ENCODE data around the gene SUPT5H. TPM values are rescaled to one million over a fixed set of nuclear protein-coding genes. Genes with fewer than 3 reads are reported as not detected.

SUPT5H gene
- total and polyA plus RNA-seq, 2 of the 13 experiments (the other 11 are each of a cell fraction or from before 2014, with no cell fraction given): 48.2 to 51.7 TPM

DNA sequence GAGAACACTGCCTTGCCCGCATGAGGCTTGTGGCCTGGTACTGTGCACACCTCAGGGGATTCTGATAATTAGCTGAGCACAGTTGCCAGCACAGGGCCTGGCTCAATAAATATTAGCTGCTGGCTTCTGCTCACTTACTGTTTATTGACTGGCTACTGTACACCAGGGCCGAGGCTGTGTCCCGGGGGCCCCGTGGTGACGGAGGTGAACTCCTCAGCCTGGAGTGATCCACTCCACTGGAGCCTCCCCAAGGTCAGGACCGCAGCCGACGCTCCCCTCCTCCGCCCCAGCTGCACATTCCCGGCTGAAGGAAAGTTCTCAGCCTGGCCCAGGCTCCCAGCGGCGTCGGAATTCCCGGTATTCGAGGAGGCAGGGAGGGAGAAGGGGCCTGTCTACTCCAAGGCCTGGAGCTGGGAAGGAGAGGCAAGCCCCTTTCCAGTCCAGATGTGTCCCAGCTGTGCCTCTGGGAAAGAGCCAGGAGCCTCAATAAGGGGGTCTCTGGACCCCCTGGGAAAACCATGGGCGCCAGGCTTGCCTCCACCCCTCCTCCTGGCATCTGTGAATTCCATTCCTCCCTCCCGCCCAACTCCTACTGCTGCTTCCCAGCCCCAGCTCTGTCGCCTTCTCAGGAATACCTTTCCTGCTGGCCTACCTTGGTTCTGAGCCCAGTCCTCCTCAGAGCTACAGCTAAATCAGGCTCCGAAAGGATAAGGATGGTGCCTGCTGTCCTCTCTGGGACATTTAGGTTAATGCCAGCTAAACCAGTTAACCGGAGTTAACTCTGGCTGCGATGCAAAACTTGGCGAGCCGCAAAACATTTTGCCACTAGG is 16.9 kb upstream of the SUPT5H start (continued):
- TF ChIP-seq ZSCAN22 (CRISPR knock-in tag; IDR thresholded peaks at IDR 0.05): no peak
- TF ChIP-seq ZNF281 (CRISPR knock-in tag; IDR thresholded peaks at IDR 0.05; ENCODE audit: borderline replicate concordance): peak; percentile 22; the same call in 1 of the 2 replicates
- no peak for TF ChIP-seq ZNF644 (CRISPR knock-in tag; IDR thresholded peaks at IDR 0.05; ENCODE audit: low read depth)
- TF ChIP-seq ZKSCAN5 (CRISPR knock-in tag; IDR thresholded peaks at IDR 0.05): peak; percentile 78; the same call in 1 of the 2 replicates
- TF ChIP-seq PLRG1 (conservative IDR thresholded peaks at IDR 0.05): no peak
- no peak for TF ChIP-seq ZHX1 (CRISPR knock-in tag; IDR thresholded peaks at IDR 0.05; ENCODE audit: low read depth)
- no peak for TF ChIP-seq SNAPC2 (CRISPR knock-in tag; IDR thresholded peaks at IDR 0.05)
- TF ChIP-seq ZNF333 (CRISPR knock-in tag; IDR thresholded peaks at IDR 0.05; ENCODE audit: borderline replicate concordance): no peak
- no peak for TF ChIP-seq THYN1 (CRISPR knock-in tag; IDR thresholded peaks at IDR 0.05; ENCODE audit: borderline replicate concordance, low read depth)
- no peak for TF ChIP-seq RAD51 (IDR thresholded peaks at IDR 0.05; ENCODE audit: borderline replicate concordance)
- no peak for TF ChIP-seq DMAP1 (CRISPR knock-in tag; IDR thresholded peaks at IDR 0.05)
- TF ChIP-seq ARNT2 (CRISPR knock-in tag; IDR thresholded peaks at IDR 0.05; ENCODE audit: low read depth): no peak
- no peak for TF ChIP-seq NCOR1 (IDR thresholded peaks at IDR 0.05; ENCODE audit: borderline replicate concordance, low read length)
- TF ChIP-seq ZNF343 (CRISPR knock-in tag; IDR thresholded peaks at IDR 0.05): no peak
- TF ChIP-seq, protein P1, sequence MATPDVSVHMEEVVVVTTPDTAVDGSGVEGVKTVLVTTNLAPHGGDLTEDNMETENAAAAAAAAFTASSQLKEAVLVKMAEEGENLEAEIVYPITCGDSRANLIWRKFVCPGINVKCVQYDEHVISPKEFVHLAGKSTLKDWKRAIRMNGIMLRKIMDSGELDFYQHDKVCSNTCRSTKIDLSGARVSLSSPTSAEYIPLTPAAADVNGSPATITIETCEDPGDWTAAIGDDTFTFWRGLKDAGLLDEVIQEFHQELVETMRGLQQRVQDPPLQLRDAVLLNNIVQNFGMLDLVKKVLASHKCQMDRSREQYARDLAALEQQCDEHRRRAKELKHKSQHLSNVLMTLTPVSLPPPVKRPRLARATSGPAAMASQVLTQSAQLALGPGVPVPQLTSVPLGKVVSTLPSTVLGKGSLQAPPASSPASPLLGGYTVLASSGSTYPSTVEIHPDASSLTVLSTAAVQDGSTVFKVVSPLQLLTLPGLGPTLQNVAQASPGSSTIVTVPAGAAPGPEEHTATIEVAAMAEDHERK (CRISPR knock-in tag; IDR thresholded peaks at IDR 0.05; ENCODE audit: low read depth): no peak
- no peak for TF ChIP-seq ZNF569 (CRISPR knock-in tag; IDR thresholded peaks at IDR 0.05; ENCODE audit: borderline replicate concordance)
- TF ChIP-seq, protein P2, sequence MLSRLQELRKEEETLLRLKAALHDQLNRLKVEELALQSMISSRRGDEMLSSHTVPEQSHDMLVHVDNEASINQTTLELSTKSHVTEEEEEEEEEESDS (CRISPR knock-in tag; IDR thresholded peaks at IDR 0.05; ENCODE audit: borderline replicate concordance): no peak
- TF ChIP-seq CCAR2 (optimal IDR thresholded peaks at IDR 0.05; ENCODE audit: low read depth, low read length): no peak
- no peak for TF ChIP-seq MAZ (IDR thresholded peaks at IDR 0.05; ENCODE audit: borderline replicate concordance, low read depth, low read length)
- TF ChIP-seq MAZ (CRISPR knock-in tag; IDR thresholded peaks at IDR 0.05; ENCODE audit: low read depth): no peak; the same call in 1 of the 2 replicates
- TF ChIP-seq GABPA (IDR thresholded peaks at IDR 0.05; ENCODE audit: low read depth, low read length): no peak
- no peak; the same call in 1 of the 2 replicates for TF ChIP-seq GABPA (CRISPR knock-in tag; IDR thresholded peaks at IDR 0.05; ENCODE audit: low read depth)
- no peak for TF ChIP-seq ZNF232 (CRISPR knock-in tag; IDR thresholded peaks at IDR 0.05; ENCODE audit: borderline replicate concordance)
- no peak for TF ChIP-seq ZNF850 (CRISPR knock-in tag; conservative IDR thresholded peaks at IDR 0.05)
